ENCODE results near the gene CLDN8. TPM values are rescaled to one million over a fixed set of nuclear protein-coding genes. Genes with fewer than 3 reads are reported as not detected.

The CLDN8 gene
- total RNA-seq, 2 experiments from 2014 or later, result not detected

GRCh38 chr21:30232011-30232410, 16.1 kb upstream of the CLDN8 start:
- Mint-ChIP-seq H3K36me3 (no peaks in the 10 kb centered on the region), H3K27me3 (no peaks in the 10 kb centered on the region), H3K9me3 (ENCODE audit: low read depth) (peaks cover 2% of the 10 kb centered on the region), H3K27ac (no peak overlapping the region), H3K4me3 (no peak overlapping the region), H3K4me1 (no peaks in the 10 kb centered on the region)
- ATAC-seq (no peak), DNase-seq (no peak)
- CTCF ChIA-PET, result no interaction called here

GRCh38 chr21:30227633-30228404, 11.9 kb upstream of the CLDN8 start:
- Mint-ChIP-seq H3K4me3 (no peak overlapping the region), H3K9me3 (ENCODE audit: low read depth) (peaks cover 2% of the 10 kb centered on the region), H3K4me1 (no peaks in the 10 kb centered on the region), H3K27me3 (no peaks in the 10 kb centered on the region), H3K27ac (no peak overlapping the region), H3K36me3 (no peaks in the 10 kb centered on the region)
- ATAC-seq (no peak), DNase-seq (no peak)
- CTCF ChIA-PET, result no interaction called here

GRCh38 chr21:30227128-30227527, 11.2 kb upstream of the CLDN8 start:
- no peak for DNase-seq
- Mint-ChIP-seq H3K9me3 (ENCODE audit: low read depth) (peaks cover 2% of the 10 kb centered on the region), H3K4me3 (no peak overlapping the region), H3K27ac (no peak overlapping the region), H3K36me3 (no peaks in the 10 kb centered on the region), H3K27me3 (no peaks in the 10 kb centered on the region), H3K4me1 (no peaks in the 10 kb centered on the region)
- no peak for ATAC-seq
- CTCF ChIA-PET, result no interaction called here

- DNase-seq, result no peak
- ATAC-seq, result no peak
- CTCF ChIA-PET, result no interaction called here
- Mint-ChIP-seq H3K9me3 (ENCODE audit: low read depth) (no peaks in the 10 kb centered on the region), H3K27me3 (no peaks in the 10 kb centered on the region), H3K4me3 (no peak overlapping the region), H3K4me1 (no peaks in the 10 kb centered on the region), H3K36me3 (no peaks in the 10 kb centered on the region), H3K27ac (no peak overlapping the region)
Measured at GRCh38 chr21:30223596-30223995, 7.7 kb upstream of the CLDN8 start.

GRCh38 chr21:30222724-30223123, 6.8 kb upstream of the CLDN8 start:
- Mint-ChIP-seq H3K27me3 (no peaks in the 10 kb centered on the region), H3K4me3 (no peak overlapping the region), H3K9me3 (ENCODE audit: low read depth) (no peaks in the 10 kb centered on the region), H3K36me3 (no peaks in the 10 kb centered on the region), H3K4me1 (no peaks in the 10 kb centered on the region), H3K27ac (no peak overlapping the region)
- CTCF ChIA-PET, result no interaction called here
- DNase-seq (no peak), ATAC-seq (no peak)

GRCh38 chr21:30211071-30211470, 4.8 kb downstream of the CLDN8 start:
- no peak overlapping the region for H3K4me3 Mint-ChIP-seq

GRCh38 chr21:30209601-30210000, 6.3 kb downstream of the CLDN8 start:
- ATAC-seq, result no peak
- no peaks in the 10 kb centered on the region for H3K36me3 Mint-ChIP-seq
- no peak for DNase-seq
- CTCF ChIA-PET, result no interaction called here
- no peaks in the 10 kb centered on the region for H3K27me3 Mint-ChIP-seq
- H3K4me1 Mint-ChIP-seq, result no peaks in the 10 kb centered on the region
- no peak overlapping the region for H3K4me3 Mint-ChIP-seq
- no peak overlapping the region for H3K27ac Mint-ChIP-seq
- H3K9me3 Mint-ChIP-seq (ENCODE audit: low read depth), result peaks cover 4% of the 10 kb centered on the region

More at GRCh38 chr21:30211071-30211470, 4.8 kb downstream of the CLDN8 start:
- CTCF ChIA-PET, result no interaction called here
- Mint-ChIP-seq H3K36me3 (no peaks in the 10 kb centered on the region), H3K4me1 (no peaks in the 10 kb centered on the region), H3K27ac (no peak overlapping the region), H3K27me3 (no peaks in the 10 kb centered on the region), H3K9me3 (ENCODE audit: low read depth) (peaks cover 4% of the 10 kb centered on the region)
- ATAC-seq, result no peak
- no peak for DNase-seq

- no peaks in the 10 kb centered on the region for H3K4me1 Mint-ChIP-seq
- DNase-seq, result no peak
- no peak overlapping the region for H3K27ac Mint-ChIP-seq
- no peaks in the 10 kb centered on the region for H3K36me3 Mint-ChIP-seq
- ATAC-seq, result no peak
- H3K4me3 Mint-ChIP-seq, result no peak overlapping the region
- H3K9me3 Mint-ChIP-seq (ENCODE audit: low read depth), result peaks cover 6% of the 10 kb centered on the region
- CTCF ChIA-PET, result no interaction called here
- no peaks in the 10 kb centered on the region for H3K27me3 Mint-ChIP-seq
Measured at GRCh38 chr21:30207252-30207579, 8.7 kb downstream of the CLDN8 start.

GRCh38 chr21:30206551-30207251, 9.2 kb downstream of the CLDN8 start:
- no peaks in the 10 kb centered on the region for H3K27me3 Mint-ChIP-seq
- H3K4me1 Mint-ChIP-seq, result no peaks in the 10 kb centered on the region
- H3K27ac Mint-ChIP-seq, result no peak overlapping the region
- CTCF ChIA-PET, result no interaction called here
- ATAC-seq, result no peak
- H3K9me3 Mint-ChIP-seq (ENCODE audit: low read depth), result peaks cover 8% of the 10 kb centered on the region
- no peak overlapping the region for H3K4me3 Mint-ChIP-seq
- no peak for DNase-seq
- no peaks in the 10 kb centered on the region for H3K36me3 Mint-ChIP-seq

GRCh38 chr21:30200000-30200399, 15.9 kb downstream of the CLDN8 start:
- CTCF ChIA-PET, result no interaction called here
- H3K9me3 Mint-ChIP-seq (ENCODE audit: low read depth), result peaks cover 4% of the 10 kb centered on the region
- H3K4me1 Mint-ChIP-seq, result no peaks in the 10 kb centered on the region
- no peak for DNase-seq
- no peaks in the 10 kb centered on the region for H3K27me3 Mint-ChIP-seq
- H3K27ac Mint-ChIP-seq, result no peak overlapping the region
- no peak overlapping the region for H3K4me3 Mint-ChIP-seq
- H3K36me3 Mint-ChIP-seq, result no peaks in the 10 kb centered on the region
- ATAC-seq, result no peak

GRCh38 chr21:30194701-30195299, 21.1 kb downstream of the CLDN8 start:
- CTCF ChIA-PET, result no interaction called here

GRCh38 chr21:30193201-30193600, 22.7 kb downstream of the CLDN8 start:
- no peak overlapping the region for H3K4me3 Mint-ChIP-seq
- H3K27me3 Mint-ChIP-seq, result no peaks in the 10 kb centered on the region
- no peak for DNase-seq
- no peaks in the 10 kb centered on the region for H3K36me3 Mint-ChIP-seq
- H3K9me3 Mint-ChIP-seq (ENCODE audit: low read depth), result no peaks in the 10 kb centered on the region
- H3K4me1 Mint-ChIP-seq, result no peaks in the 10 kb centered on the region
- no peak overlapping the region for H3K27ac Mint-ChIP-seq
- no peak for ATAC-seq
- CTCF ChIA-PET, result no interaction called here

More at GRCh38 chr21:30194701-30195299, 21.1 kb downstream of the CLDN8 start:
- Mint-ChIP-seq H3K9me3 (ENCODE audit: low read depth) (no peaks in the 10 kb centered on the region), H3K36me3 (no peaks in the 10 kb centered on the region), H3K4me3 (no peak overlapping the region), H3K27me3 (no peaks in the 10 kb centered on the region), H3K27ac (no peak overlapping the region), H3K4me1 (no peaks in the 10 kb centered on the region)
- no peak for DNase-seq
- ATAC-seq, result no peak

GRCh38 chr21:30190554-30190953, 25.3 kb downstream of the CLDN8 start:
- no peaks in the 10 kb centered on the region for H3K4me1 Mint-ChIP-seq
- CTCF ChIA-PET, result no interaction called here
- no peaks in the 10 kb centered on the region for H3K27me3 Mint-ChIP-seq
- ATAC-seq (no peak), DNase-seq (no peak)
- H3K36me3 Mint-ChIP-seq, result no peaks in the 10 kb centered on the region
- H3K27ac Mint-ChIP-seq, result no peak overlapping the region
- no peaks in the 10 kb centered on the region for H3K9me3 Mint-ChIP-seq (ENCODE audit: low read depth)
- H3K4me3 Mint-ChIP-seq, result no peak overlapping the region

GRCh38 chr21:30189773-30190172, 26.1 kb downstream of the CLDN8 start:
- CTCF ChIA-PET, result no interaction called here

More at GRCh38 chr21:30189773-30190172, 26.1 kb downstream of the CLDN8 start:
- H3K9me3 Mint-ChIP-seq (ENCODE audit: low read depth), result no peaks in the 10 kb centered on the region
- H3K27me3 Mint-ChIP-seq, result no peaks in the 10 kb centered on the region
- no peak overlapping the region for H3K27ac Mint-ChIP-seq
- no peaks in the 10 kb centered on the region for H3K36me3 Mint-ChIP-seq
- DNase-seq (no peak), ATAC-seq (no peak)
- H3K4me3 Mint-ChIP-seq, result no peak overlapping the region
- H3K4me1 Mint-ChIP-seq, result no peaks in the 10 kb centered on the region
